CD4-positive, alpha-beta T cell treated with Interleukin-4 for 1 hour (primary cell): ENCODE measurements around the gene INPP5A.
"Not testable (repeated sequence)": the region's sequence is repeated elsewhere in the genome, so short reads cannot be mapped to it uniquely, and the experiment has no call there.

Source experiments
- DNase-seq, 2 donors: peaks; one replicate each; pipeline ENCODE4 v3.0.0-alpha.2; 2020 to 2022

INPP5A gene, protein sequence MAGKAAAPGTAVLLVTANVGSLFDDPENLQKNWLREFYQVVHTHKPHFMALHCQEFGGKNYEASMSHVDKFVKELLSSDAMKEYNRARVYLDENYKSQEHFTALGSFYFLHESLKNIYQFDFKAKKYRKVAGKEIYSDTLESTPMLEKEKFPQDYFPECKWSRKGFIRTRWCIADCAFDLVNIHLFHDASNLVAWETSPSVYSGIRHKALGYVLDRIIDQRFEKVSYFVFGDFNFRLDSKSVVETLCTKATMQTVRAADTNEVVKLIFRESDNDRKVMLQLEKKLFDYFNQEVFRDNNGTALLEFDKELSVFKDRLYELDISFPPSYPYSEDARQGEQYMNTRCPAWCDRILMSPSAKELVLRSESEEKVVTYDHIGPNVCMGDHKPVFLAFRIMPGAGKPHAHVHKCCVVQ

DNA sequence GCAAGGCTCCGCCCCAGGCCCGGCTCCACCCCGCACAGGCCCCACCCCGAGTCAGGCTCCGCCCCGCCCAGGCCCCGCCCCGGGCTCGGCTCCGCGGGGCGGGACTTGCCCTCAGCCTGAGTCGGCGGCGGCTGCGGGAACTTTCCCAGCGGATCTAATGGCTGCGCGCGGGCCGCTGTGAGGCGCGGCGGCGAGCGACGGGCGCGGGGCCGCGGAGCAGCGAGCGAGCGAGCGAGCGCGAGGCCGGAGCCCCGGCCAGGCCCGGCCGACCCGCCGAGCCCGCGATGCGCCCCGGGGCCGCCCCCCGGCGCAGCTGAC lies at the start of gene INPP5A:
Gene INPP5A, plus strand, starts transcription at position 104 of the 318 bp plus-strand sequence. CDS start 310 bp downstream, outside the sequence.
- DNase-seq: no peak

DNA sequence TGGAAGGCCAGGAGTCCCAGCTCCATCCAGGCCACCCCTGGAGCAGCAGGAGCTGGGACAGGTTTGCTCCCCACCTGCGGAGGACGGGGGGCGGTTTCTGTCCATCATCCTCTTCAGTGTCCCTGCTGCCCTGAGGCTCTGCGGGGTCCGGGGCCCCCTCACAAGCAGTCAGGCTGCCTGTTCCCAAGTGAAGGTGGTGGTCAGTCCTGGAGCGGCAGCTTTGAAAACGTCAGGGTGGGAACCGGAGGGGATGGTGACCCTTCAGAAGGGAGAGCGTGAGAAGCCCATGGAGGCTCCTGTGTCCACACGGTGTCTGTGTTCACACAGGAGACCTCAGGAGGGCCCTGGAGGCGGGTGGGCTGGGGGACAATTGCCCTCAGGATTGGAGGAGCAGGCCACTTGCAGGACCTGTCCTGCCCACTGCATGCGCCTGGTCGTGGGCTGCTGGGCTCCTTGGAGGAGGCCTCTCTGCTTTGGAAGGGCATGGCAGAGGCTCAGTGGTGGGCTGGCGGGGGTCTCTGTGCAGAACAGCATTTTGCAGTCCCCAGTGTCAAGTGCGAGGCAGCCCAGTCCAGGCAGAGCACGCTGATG lies 49.3 kb upstream of the INPP5A start:
- DNase-seq: no peak

- no peak for DNase-seq
Measured at GRCh38 chr10:132489053-132489703, 48.4 kb upstream of the INPP5A start.

- no peak for DNase-seq
Measured at GRCh38 chr10:132489704-132490534, 47.7 kb upstream of the INPP5A start.

DNA sequence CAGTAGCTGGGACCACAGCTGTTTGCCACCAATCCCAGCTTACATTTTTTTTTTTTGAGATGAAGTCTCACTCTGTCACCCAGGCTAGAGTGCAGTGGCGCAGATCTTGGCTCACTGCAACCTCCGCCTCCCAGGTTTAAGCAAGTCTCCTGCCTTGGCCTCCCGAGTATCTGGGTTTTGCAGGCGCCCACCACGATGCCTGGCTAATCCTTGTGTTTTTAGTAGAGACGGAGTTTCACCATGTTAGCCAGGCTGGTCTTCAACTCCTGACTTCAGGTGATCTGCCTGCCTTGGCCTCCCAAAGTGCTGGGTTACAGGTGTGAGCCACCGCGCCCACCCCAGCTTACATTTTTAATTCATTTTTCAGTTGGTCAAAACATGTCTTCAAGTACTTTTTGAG lies 46.1 kb upstream of the INPP5A start:
- not testable (repeated sequence) for DNase-seq

DNA sequence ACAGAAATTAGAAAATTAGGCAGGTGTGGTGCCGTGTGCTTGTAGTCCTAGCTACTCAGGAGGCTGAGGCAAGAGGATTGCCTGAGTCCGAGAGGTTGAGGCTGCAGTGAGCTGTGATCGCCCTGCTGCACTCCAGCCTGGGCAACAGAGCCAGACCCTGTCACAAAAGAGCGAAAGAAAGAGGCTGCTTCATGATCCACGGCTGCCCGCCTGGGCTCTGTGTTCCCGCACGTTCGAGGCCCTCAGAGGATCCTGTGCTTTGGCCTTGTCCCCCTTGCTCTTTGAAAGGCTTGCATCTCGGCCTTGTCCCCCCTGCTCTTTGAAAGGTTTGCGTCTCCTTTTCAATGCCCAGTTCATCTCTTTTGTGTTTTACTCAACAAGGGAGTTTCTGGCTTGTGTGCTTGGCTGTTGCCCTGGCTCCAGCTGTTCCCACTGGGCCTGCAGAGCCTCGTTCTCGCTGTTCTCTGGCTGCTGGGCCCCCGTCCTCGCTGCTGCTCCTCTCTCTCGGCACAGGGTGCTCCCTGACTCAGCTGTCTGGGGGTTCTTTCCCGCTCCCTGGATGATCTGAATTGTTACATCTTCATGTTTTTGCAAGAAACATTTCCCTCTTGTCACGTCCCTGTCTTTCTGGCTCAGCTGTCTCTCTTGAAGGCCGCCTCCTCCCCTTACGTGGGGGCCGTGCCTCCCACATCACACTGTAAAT lies 45.1 kb upstream of the INPP5A start:
- peak in 1 of 2 donors; percentile 7 for DNase-seq

GRCh38 chr10:132493246-132493755 lies 44.3 kb upstream of the INPP5A start:
- DNase-seq: peak in 1 of 2 donors; percentile 10

GRCh38 chr10:132493756-132494290 lies 43.8 kb upstream of the INPP5A start:
- DNase-seq: peak in 1 of 2 donors; percentile 7

DNA sequence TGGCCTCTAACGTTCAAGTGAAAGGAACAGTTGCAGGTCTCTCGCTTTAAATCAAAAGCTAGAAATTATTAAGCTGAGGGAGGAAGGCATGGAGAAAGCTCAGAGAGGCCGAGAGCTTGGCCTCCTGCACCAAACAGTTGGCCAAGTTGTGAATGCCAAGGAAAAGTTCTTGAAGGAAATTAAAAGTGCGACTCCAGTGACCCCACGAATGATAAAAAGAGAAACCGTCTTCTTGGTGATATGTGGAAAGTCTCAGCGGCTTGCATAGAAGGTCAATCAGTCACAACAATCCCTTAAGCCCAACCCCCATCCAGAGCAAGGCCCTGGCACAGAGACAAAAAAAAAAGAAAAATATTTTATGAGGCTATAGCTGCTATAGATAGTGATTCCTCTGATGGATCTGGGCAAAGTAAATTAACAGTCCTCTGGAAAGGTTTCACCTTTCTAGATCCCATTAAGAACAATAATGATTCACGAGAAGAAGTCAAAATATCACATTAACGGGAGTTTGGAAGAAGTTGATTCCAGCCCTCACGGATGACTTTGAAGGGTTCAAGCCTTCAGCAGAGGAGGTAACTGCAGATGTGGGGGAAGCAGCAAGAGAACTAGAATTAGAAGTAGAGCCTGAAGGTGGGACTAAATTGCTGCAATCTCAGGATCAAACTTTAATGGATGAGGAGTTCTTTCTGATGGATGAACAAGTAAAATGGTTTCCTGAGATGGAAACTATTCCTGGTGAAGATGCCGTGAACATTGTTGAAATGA lies 42.5 kb upstream of the INPP5A start:
- DNase-seq: no peak

GRCh38 chr10:132496360-132497062 lies 41.1 kb upstream of the INPP5A start:
- no peak for DNase-seq

DNA sequence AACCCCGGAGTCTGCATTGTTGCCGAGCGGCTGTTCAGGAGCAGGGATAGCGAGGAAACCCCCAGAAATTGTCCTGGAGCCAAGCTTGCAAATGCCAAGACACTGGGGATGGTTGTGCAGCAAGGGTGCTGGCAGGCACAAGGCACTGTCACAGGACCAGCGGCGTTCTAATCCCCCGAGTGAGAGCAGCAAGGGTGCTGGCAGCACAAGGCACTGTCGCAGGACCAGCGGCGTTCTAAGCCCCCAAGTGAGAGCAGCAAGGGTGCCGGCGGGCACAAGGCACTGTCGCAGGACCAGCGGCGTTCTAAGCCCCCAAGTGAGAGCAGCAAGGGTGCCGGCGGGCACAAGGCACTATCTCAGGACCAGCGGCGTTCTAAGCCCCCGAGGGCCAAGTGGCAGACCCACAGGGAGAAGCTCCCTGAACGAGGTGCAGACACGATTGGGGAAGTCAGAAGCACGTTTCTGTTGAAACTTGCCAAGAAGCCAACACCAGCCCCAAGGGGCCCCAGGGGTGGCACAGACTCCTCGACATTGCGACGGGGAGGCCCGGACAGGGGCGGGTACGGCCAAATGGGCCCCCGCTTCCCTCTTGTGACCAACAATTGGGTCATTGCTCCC lies 40.4 kb upstream of the INPP5A start:
- DNase-seq: no peak

DNA sequence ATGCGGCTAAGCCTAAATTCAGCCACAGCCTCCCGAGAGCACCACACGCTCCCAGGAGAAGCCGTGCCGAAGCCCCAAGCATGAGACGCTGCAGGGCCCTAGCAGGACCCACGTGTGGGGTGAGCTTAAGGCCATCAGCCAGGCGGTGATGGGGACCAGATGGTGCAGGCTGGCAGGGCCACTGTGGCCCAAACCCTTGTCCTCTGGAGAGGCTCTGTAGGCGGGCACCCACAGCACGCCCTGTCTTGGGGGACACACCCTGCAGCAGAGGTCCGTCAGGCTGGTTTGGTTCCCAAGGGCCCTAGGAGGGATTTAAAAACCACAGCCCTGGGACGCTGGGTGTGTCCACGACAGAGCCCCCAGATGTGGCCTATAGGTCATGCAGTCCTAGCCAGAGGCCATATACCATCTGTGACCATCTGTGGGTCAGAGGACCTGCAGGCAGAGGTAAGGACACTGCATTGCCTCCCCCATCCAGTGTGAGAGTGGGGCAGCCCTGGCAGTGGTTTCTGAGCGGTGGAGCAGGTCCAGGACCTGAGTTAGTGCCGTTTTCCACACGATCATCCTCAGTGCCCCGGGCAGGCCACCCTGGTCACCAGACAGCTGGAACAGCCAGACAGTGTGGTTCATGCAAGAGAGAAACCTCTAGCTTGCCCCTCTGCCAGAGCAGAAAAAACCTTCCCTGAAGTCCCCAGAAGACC lies 39.6 kb upstream of the INPP5A start:
- DNase-seq: no peak

DNA sequence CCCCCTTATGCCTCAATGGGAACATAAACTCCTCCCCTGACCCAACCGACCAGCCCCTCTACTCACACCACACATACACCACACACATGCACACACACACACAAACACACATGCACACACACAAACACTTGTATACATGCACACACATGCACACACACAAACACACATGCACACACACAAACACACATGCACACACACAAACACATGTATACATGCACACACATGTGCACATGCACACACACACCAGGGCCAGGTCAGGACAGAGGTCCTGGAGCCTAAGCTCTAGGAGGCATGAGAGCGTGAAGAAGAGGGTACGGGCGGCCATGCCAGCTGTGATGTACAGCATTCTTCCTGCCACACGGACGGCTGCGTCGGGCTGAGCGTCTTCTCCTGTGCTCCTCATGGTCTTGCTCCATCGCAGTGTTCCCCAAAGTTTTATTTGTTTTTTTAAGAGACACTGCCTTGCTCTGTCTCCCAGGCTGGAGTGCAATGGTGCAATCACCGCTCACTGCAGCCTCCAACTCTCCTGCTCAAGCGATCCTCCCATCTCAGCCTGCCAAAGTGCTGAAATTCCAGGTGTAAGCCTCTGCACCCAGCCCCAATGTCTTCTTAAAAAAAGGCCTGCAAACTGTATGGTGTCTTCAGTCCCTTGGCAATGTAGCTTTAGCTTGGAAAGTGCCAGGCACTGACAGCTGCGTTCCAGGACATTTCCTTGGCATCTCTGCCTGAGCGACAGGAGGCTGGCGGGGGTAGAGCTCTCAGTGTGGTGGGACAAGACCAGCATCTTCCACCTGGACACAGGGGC lies 38.8 kb upstream of the INPP5A start:
- no peak for DNase-seq

- DNase-seq: no peak
Measured at GRCh38 chr10:132499367-132499685, 38.3 kb upstream of the INPP5A start.

DNA sequence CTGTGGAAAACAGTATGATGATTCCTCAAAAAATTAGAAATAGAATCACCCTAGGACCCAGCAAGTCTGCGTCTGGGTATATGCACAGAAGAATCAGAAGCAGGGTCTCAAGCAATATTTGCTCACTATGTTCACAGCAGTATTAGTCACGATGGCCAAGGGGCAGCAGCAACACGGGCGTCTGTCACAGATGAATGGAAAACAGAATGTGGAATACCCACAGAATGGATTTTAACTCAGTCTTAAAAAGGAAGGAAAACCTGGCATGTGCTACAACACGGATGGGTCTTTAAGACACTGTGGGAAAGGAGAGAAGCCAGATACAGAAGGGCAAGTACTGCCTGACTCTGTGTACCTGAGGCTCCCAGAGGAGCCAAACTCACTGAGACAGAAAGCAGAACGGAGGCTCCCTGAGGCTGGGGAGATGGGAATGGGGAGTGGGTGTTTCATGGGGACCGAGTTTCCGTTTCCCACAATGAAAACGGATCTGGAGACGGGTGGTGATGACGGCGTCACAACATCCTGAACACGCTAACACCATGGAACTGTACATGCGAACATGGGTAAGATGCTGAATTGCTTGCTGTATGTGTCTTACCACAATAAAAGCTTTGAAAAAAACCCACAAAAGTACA lies 36.7 kb upstream of the INPP5A start:
- no peak for DNase-seq

GRCh38 chr10:132502544-132503300 lies 34.9 kb upstream of the INPP5A start:
- no peak for DNase-seq
